BE2C (cell line): ENCODE measurements around the gene MAT1A. TPM values are rescaled to one million over a fixed set of nuclear protein-coding genes. Genes with fewer than 3 reads are reported as not detected.

ENCODE experiments used
- DNase-seq: peaks from one replicate; pipeline ENCODE4 v3.0.0-alpha.2; 2020
- H3K27me3 ChIP-seq: fragments of 250-450 bp; sonication (Bioruptor Pico); 2 replicates; pipeline ENCODE4 v1.5.1; 2020; ENCODE audit warnings: mild to moderate bottlenecking
- H3K36me3 ChIP-seq: fragments of 250-450 bp; sonication (Bioruptor Pico); 2 replicates; pipeline ENCODE4 v1.5.1; 2020; ENCODE audit warnings: mild to moderate bottlenecking
- H3K4me1 ChIP-seq: fragments of 250-450 bp; sonication (Bioruptor Pico); 2 replicates; pipeline ENCODE4 v1.5.1; 2020
- H3K4me3 ChIP-seq: 2 replicates; pipeline ENCODE4 v1.5.1; 2011; ENCODE audit warnings: low read depth, low read length
- H3K9me3 ChIP-seq: fragments of 250-450 bp; sonication (Bioruptor Pico); 2 replicates; pipeline ENCODE4 v1.5.1; 2020
- polyA plus RNA-seq: library from polyadenylated mRNA; unstranded; fragments of >200 nt; gene quantifications from one replicate; pipeline ENCODE4 v1.2.1, GENCODE V29; 2012; ENCODE audit warnings: low read depth, missing spikeins; ENCODE audit not compliant: insufficient read length, insufficient read depth
- TF ChIP-seq, protein P1 (sequence below): IDR thresholded peaks from 2 replicates; pipeline ENCODE4 v1.5.1; 2012; ENCODE audit warnings: mild to moderate bottlenecking, low read depth, low read length

MAT1A gene
- 1.1 TPM for polyA plus RNA-seq

GRCh38 chr10:80289451-80290287 lies at the start of gene MAT1A:
MAT1A (minus strand) TSS chr10:80289658; CDS start chr10:80289423, 235 bp downstream.
- no peaks in the 10 kb centered on the region for H3K4me1 ChIP-seq
- H3K9me3 ChIP-seq: no peaks in the 10 kb centered on the region
- no peaks in the 10 kb centered on the region for H3K36me3 ChIP-seq
- H3K27me3 ChIP-seq: 0 out of 2 replicates have a peak, but pooled peaks cover 4% of the 10 kb centered on the region
- TF ChIP-seq, protein P1, sequence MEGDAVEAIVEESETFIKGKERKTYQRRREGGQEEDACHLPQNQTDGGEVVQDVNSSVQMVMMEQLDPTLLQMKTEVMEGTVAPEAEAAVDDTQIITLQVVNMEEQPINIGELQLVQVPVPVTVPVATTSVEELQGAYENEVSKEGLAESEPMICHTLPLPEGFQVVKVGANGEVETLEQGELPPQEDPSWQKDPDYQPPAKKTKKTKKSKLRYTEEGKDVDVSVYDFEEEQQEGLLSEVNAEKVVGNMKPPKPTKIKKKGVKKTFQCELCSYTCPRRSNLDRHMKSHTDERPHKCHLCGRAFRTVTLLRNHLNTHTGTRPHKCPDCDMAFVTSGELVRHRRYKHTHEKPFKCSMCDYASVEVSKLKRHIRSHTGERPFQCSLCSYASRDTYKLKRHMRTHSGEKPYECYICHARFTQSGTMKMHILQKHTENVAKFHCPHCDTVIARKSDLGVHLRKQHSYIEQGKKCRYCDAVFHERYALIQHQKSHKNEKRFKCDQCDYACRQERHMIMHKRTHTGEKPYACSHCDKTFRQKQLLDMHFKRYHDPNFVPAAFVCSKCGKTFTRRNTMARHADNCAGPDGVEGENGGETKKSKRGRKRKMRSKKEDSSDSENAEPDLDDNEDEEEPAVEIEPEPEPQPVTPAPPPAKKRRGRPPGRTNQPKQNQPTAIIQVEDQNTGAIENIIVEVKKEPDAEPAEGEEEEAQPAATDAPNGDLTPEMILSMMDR: peak; percentile 16; the same call in 1 of the 2 replicates
- no peak within 1 kb of the TSS for H3K4me3 ChIP-seq
- DNase-seq: no peak

GRCh38 chr10:80333983-80334382 lies 44.5 kb upstream of the MAT1A start:
- TF ChIP-seq, protein P1: no peak
- no peak for DNase-seq
- Histone ChIP-seq H3K27me3 (no peaks in the 10 kb centered on the region), H3K4me3 (no peak overlapping the region), H3K4me1 (no peaks in the 10 kb centered on the region), H3K9me3 (no peaks in the 10 kb centered on the region), H3K36me3 (no peaks in the 10 kb centered on the region)

DNA sequence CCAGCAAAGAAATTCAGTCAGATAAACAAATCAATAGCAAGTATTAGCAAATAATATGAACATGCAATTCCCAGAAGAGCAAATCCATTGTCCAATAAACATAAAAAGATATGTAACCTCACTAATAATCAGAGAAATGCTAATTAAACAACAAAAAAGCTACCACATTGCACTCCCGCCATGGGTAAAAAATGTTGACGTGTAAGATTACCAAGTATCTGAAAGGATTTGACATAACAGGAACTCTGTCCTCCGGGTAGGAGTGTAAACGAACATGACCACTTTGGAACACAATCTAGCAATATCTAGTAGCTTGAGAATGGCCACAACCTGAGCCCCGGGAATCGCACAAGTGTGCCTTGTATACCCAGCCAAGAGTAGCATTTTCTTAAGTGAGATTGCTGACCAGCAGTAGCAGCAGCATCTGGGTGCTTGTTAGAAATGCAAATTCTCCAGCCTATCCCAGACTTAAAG lies 35.5 kb upstream of the MAT1A start:
- Histone ChIP-seq H3K36me3 (no peaks in the 10 kb centered on the region), H3K4me3 (no peak overlapping the region), H3K9me3 (no peaks in the 10 kb centered on the region), H3K4me1 (no peaks in the 10 kb centered on the region), H3K27me3 (no peaks in the 10 kb centered on the region; the same call in 1 of the 2 replicates)
- TF ChIP-seq, protein P1: no peak
- DNase-seq: no peak

DNA sequence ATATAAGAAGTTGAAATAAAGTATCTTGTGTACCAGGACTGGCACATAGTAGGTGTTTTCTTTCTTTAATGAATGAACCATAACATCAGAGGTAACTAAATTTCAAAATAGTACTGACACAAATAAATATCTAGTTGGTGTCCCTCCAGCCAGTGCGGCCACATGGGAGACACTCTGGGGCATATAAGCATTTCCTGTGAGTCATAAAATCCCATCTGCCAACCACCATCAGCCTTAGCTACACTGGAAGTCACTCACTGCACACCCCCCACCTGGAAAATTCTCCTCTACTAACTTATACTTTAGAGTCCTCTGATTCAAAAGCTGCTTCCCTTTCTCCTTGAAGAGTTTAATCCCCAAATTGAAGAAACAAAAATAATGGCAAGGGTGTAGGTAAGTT lies 34.6 kb upstream of the MAT1A start:
- Histone ChIP-seq H3K4me3 (no peak overlapping the region), H3K36me3 (no peaks in the 10 kb centered on the region), H3K27me3 (no peaks in the 10 kb centered on the region; the same call in 1 of the 2 replicates), H3K4me1 (no peaks in the 10 kb centered on the region), H3K9me3 (no peaks in the 10 kb centered on the region)
- TF ChIP-seq, protein P1: no peak
- no peak for DNase-seq

DNA sequence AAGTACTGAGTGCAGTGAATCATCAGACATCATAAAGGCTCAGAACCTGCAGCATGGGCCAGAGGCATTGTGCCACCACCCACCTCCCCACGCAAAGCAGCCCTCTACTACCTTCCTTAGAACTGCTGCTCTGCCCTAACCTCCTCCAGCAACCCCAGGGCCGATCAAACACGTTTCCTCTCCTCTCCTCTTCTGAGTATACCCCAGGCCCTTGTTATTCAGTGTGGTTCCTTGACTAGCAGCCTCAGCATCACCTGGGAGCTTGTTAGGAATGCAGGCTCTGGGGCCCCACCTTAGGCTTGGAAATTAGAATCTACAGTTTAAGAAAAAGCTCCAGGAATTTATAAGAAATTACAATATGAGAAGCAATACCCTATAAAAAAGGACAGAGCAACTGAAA lies 33.9 kb upstream of the MAT1A start:
- Histone ChIP-seq H3K27me3 (no peaks in the 10 kb centered on the region; the same call in 1 of the 2 replicates), H3K4me3 (no peak overlapping the region), H3K36me3 (no peaks in the 10 kb centered on the region), H3K4me1 (no peaks in the 10 kb centered on the region), H3K9me3 (no peaks in the 10 kb centered on the region)
- TF ChIP-seq, protein P1: no peak
- no peak for DNase-seq

DNA sequence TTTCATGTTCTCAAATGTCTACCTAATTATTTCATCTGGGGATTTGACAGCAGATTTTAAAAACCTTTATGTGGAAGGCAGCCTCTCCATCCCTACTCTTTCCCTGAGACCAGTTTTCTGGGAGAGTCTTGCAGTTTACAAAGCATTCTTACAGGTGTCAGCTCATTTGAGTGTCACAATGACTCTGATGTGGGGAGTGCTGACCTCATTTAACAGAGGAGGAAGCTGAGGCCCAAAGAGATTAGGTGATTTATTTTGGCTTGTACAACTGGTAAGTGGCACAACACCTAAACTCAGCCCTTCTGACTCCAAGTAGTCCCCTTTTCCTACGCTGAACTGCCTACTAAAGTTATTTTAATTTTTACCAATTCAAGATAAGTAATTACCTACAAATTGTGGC lies 33.3 kb upstream of the MAT1A start:
- TF ChIP-seq, protein P1: no peak
- H3K36me3 ChIP-seq: no peaks in the 10 kb centered on the region

More for the DNA sequence above, 33.3 kb upstream of the MAT1A start:
- H3K27me3 ChIP-seq: no peaks in the 10 kb centered on the region; the same call in 1 of the 2 replicates
- no peaks in the 10 kb centered on the region for H3K9me3 ChIP-seq
- H3K4me3 ChIP-seq: no peak overlapping the region
- H3K4me1 ChIP-seq: no peaks in the 10 kb centered on the region
- no peak for DNase-seq
